EH (cell line): ENCODE measurements around the gene IPO4.

Experiments
- DNase-seq: peaks from one replicate; pipeline ENCODE4 v3.0.0-alpha.2; 2015; ENCODE audit warnings: low read depth

IPO4 gene

GRCh38 chr14:24131549-24131966, 57.1 kb downstream of the IPO4 start:
- no peak for DNase-seq

GRCh38 chr14:24130717-24131548, 57.7 kb downstream of the IPO4 start:
- DNase-seq: no peak

GRCh38 chr14:24130380-24130716, 58.3 kb downstream of the IPO4 start, which contains the start of gene FITM1:
Gene FITM1, plus strand, starts transcription at chr14:24130659. Its CDS starts 905 bp downstream, at chr14:24131564.
- no peak for DNase-seq
